GM18526 (cell line): ENCODE measurements around the gene ITGB7.

ENCODE experiments used
- POLR2A ChIP-seq: IDR thresholded peaks from 3 replicates; pipeline ENCODE4 v1.6.1; 2011; ENCODE audit not compliant: insufficient read length; ENCODE audit errors: extremely low read depth

Gene ITGB7

GRCh38 chr12:53195516-53196420, 11.3 kb downstream of the ITGB7 start:
- TF ChIP-seq POLR2A: no peak

GRCh38 chr12:53194973-53195372, 12.1 kb downstream of the ITGB7 start:
- no peak for TF ChIP-seq POLR2A

GRCh38 chr12:53193985-53194716, 12.9 kb downstream of the ITGB7 start:
- no peak for TF ChIP-seq POLR2A

- no peak for TF ChIP-seq POLR2A
Observed at GRCh38 chr12:53193040-53193439, 14.0 kb downstream of the ITGB7 start.

GRCh38 chr12:53192531-53193021, 14.5 kb downstream of the ITGB7 start:
- TF ChIP-seq POLR2A: no peak

GRCh38 chr12:53191885-53192530, 15.0 kb downstream of the ITGB7 start:
- TF ChIP-seq POLR2A: no peak

- TF ChIP-seq POLR2A: no peak
Observed at GRCh38 chr12:53191096-53191884, 15.8 kb downstream of the ITGB7 start.

- TF ChIP-seq POLR2A: peak; percentile 35
Observed at GRCh38 chr12:53190108-53190729, 16.8 kb downstream of the ITGB7 start.

GRCh38 chr12:53187145-53187899, 19.7 kb downstream of the ITGB7 start:
- no peak for TF ChIP-seq POLR2A

GRCh38 chr12:53186745-53187144, 20.3 kb downstream of the ITGB7 start:
- TF ChIP-seq POLR2A: no peak

- TF ChIP-seq POLR2A: no peak
Observed at GRCh38 chr12:53185582-53186153, 21.4 kb downstream of the ITGB7 start.

- TF ChIP-seq POLR2A: no peak
Observed at GRCh38 chr12:53184828-53185227, 22.2 kb downstream of the ITGB7 start.

- TF ChIP-seq POLR2A: no peak
Observed at GRCh38 chr12:53182903-53183302, 24.1 kb downstream of the ITGB7 start.
